ENCODE data around the gene SPDYC. TPM values are rescaled to one million over a fixed set of nuclear protein-coding genes. Genes with fewer than 3 reads are reported as not detected.

The SPDYC gene
- total RNA-seq, 2 experiments from 2014 or later: not detected

GRCh38 chr11:65188486-65188885 is 18.5 kb downstream of the SPDYC start:
- TF ChIP-seq EZH2phosphoT487 (IDR thresholded peaks at IDR 0.05; ENCODE audit: borderline replicate concordance, low read depth, low read length): no peak
- TF ChIP-seq, protein P1, sequence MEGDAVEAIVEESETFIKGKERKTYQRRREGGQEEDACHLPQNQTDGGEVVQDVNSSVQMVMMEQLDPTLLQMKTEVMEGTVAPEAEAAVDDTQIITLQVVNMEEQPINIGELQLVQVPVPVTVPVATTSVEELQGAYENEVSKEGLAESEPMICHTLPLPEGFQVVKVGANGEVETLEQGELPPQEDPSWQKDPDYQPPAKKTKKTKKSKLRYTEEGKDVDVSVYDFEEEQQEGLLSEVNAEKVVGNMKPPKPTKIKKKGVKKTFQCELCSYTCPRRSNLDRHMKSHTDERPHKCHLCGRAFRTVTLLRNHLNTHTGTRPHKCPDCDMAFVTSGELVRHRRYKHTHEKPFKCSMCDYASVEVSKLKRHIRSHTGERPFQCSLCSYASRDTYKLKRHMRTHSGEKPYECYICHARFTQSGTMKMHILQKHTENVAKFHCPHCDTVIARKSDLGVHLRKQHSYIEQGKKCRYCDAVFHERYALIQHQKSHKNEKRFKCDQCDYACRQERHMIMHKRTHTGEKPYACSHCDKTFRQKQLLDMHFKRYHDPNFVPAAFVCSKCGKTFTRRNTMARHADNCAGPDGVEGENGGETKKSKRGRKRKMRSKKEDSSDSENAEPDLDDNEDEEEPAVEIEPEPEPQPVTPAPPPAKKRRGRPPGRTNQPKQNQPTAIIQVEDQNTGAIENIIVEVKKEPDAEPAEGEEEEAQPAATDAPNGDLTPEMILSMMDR (conservative IDR thresholded peaks at IDR 0.05; ENCODE audit: low read length): no peak
- no peak overlapping the region for H2AFZ ChIP-seq (ENCODE audit: low read length)
- intact Hi-C loops (cut with micrococcal nuclease; ENCODE audit: unreplicated experiment): no loop called here
- H3K4me2 ChIP-seq (ENCODE audit: low read length): no peak overlapping the region
- H3K79me2 ChIP-seq (ENCODE audit: insufficient read depth, low read depth, low read length): no peaks in the 10 kb centered on the region
- H3K9me2 ChIP-seq (ENCODE audit: insufficient read depth, low read length): no peaks in the 10 kb centered on the region
- DNase-seq (ENCODE audit: low spot score): no peak
- CTCF ChIA-PET (ENCODE audit: unreplicated experiment): no interaction called here
- POLR2A ChIA-PET: no interaction called here
- no peaks in the 10 kb centered on the region for H3K4me1 ChIP-seq (ENCODE audit: insufficient read depth, low read length, poor library complexity, severe bottlenecking)
- no peak overlapping the region for H3K4me3 ChIP-seq (ENCODE audit: low read depth, low read length, poor library complexity, severe bottlenecking)
- no TSS peak for BruUV-seq (replicated peaks)
- H3K27ac ChIP-seq (ENCODE audit: low read depth, low read length, poor library complexity, severe bottlenecking): no peak overlapping the region
- no peaks in the 10 kb centered on the region for H4K20me1 ChIP-seq (ENCODE audit: insufficient read depth, low read length)
- no peaks in the 10 kb centered on the region for H3K9me3 ChIP-seq (ENCODE audit: low read length)
- peaks cover 48% of the 10 kb centered on the region for H3K36me3 ChIP-seq (ENCODE audit: insufficient read depth, low read length)

GRCh38 chr11:65189191-65189590 is 19.2 kb downstream of the SPDYC start:
- BruUV-seq (replicated peaks): no TSS peak
- Histone ChIP-seq H3K9me2 (ENCODE audit: insufficient read depth, low read length) (no peaks in the 10 kb centered on the region), H3K9me3 (ENCODE audit: low read length) (no peaks in the 10 kb centered on the region), H4K20me1 (ENCODE audit: insufficient read depth, low read length) (no peaks in the 10 kb centered on the region), H3K4me1 (ENCODE audit: insufficient read depth, low read length, poor library complexity, severe bottlenecking) (no peaks in the 10 kb centered on the region), H3K4me2 (ENCODE audit: low read length) (no peak overlapping the region), H3K79me2 (ENCODE audit: insufficient read depth, low read depth, low read length) (no peaks in the 10 kb centered on the region), H3K4me3 (ENCODE audit: low read depth, low read length, poor library complexity, severe bottlenecking) (no peak overlapping the region), H2AFZ (ENCODE audit: low read length) (no peak overlapping the region), H3K27ac (ENCODE audit: low read depth, low read length, poor library complexity, severe bottlenecking) (no peak overlapping the region), H3K36me3 (ENCODE audit: insufficient read depth, low read length) (peaks cover 50% of the 10 kb centered on the region)
- TF ChIP-seq EZH2phosphoT487 (IDR thresholded peaks at IDR 0.05; ENCODE audit: borderline replicate concordance, low read depth, low read length): no peak
- TF ChIP-seq, protein P1 (conservative IDR thresholded peaks at IDR 0.05; ENCODE audit: low read length): no peak
- CTCF ChIA-PET (ENCODE audit: unreplicated experiment): no interaction called here
- intact Hi-C loops (cut with micrococcal nuclease; ENCODE audit: unreplicated experiment): no loop called here
- no peak for DNase-seq (ENCODE audit: low spot score)
- POLR2A ChIA-PET: no interaction called here

GRCh38 chr11:65194564-65194963 is 24.5 kb downstream of the SPDYC start:
- no peak for DNase-seq (ENCODE audit: low spot score)
- ChIA-PET POLR2A (interaction anchor here (0.7 kb wide), 1 partner anchor 63 kb away, joined by 4 read pairs; no protein-coding TSS in a partner anchor), CTCF (ENCODE audit: unreplicated experiment) (no interaction called here)
- H3K4me1 ChIP-seq (ENCODE audit: insufficient read depth, low read length, poor library complexity, severe bottlenecking): no peaks in the 10 kb centered on the region
- H4K20me1 ChIP-seq (ENCODE audit: insufficient read depth, low read length): no peaks in the 10 kb centered on the region
- no peak overlapping the region for H2AFZ ChIP-seq (ENCODE audit: low read length)
- no peak overlapping the region for H3K4me3 ChIP-seq (ENCODE audit: low read depth, low read length, poor library complexity, severe bottlenecking)
- BruUV-seq (replicated peaks): no TSS peak
- H3K4me2 ChIP-seq (ENCODE audit: low read length): no peak overlapping the region
- intact Hi-C loops (cut with micrococcal nuclease; ENCODE audit: unreplicated experiment): no loop called here
- no peak overlapping the region for H3K27ac ChIP-seq (ENCODE audit: low read depth, low read length, poor library complexity, severe bottlenecking)
- peaks cover 56% of the 10 kb centered on the region for H3K36me3 ChIP-seq (ENCODE audit: insufficient read depth, low read length)
- H3K9me3 ChIP-seq (ENCODE audit: low read length): no peaks in the 10 kb centered on the region
- no peaks in the 10 kb centered on the region for H3K9me2 ChIP-seq (ENCODE audit: insufficient read depth, low read length)
- TF ChIP-seq EZH2phosphoT487 (IDR thresholded peaks at IDR 0.05; ENCODE audit: borderline replicate concordance, low read depth, low read length): no peak
- TF ChIP-seq, protein P1 (conservative IDR thresholded peaks at IDR 0.05; ENCODE audit: low read length): no peak
- no peaks in the 10 kb centered on the region for H3K79me2 ChIP-seq (ENCODE audit: insufficient read depth, low read depth, low read length)

Measured in OCI-LY7 (cell line).